GM18505 (cell line): ENCODE data around the gene SFMBT2.
"Not testable (repeated sequence)": the region's sequence is repeated elsewhere in the genome, so short reads cannot be mapped to it uniquely, and the experiment has no call there.

ENCODE experiments used
- ATAC-seq: cut with Tn5 transposase; IDR thresholded peaks from one replicate; pipeline ENCODE4 v1.9.1; 2021; ENCODE audit not compliant: unreplicated experiment
- POLR2A ChIP-seq: IDR thresholded peaks from 4 replicates; pipeline ENCODE4 v1.6.1; 2011; ENCODE audit warnings: borderline replicate concordance; ENCODE audit not compliant: insufficient read depth, insufficient read length; ENCODE audit errors: extremely low read depth

SFMBT2 gene

DNA sequence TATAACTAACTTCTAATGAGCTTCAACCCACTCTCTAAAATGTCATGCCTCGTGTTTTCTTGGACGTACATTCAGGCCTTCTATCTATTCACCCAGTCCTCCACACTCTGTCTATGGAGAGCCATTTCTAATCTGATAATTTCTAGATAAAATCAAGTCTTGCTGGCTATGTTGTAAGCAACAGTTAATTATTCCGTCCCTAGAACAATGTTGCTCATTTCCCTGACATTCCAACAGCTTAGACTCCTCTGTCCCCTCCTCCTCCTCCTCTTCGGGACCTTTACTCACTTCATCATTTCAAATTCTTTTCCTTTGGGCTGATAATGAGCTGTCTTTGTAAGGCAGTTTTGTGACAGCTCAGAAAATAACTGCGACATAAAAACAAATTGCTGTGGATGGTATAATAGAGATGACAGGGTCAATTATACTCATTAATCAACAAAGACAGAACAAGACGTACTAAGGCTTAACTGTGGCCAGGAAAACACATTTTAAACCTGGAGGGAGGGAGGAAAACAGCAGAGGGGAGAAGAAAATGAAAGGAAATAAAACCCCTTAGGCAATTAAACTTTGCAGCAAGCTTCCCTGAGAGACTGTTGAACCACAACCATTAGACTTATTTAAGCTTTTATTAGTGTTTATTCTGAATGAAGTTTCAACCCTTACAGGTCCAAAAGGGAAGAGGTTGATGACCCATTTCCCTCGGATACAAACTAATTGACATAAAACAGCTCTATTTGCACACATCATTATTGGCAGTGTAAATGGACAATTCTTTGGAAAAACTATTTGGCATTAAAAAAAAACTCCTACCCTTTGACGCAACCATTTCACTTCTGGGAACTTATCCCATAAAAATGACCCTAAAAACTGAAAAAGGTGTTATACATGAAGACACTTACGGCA, 179.1 kb downstream of the SFMBT2 start:
- ATAC-seq = no peak
- no peak for TF ChIP-seq POLR2A

DNA sequence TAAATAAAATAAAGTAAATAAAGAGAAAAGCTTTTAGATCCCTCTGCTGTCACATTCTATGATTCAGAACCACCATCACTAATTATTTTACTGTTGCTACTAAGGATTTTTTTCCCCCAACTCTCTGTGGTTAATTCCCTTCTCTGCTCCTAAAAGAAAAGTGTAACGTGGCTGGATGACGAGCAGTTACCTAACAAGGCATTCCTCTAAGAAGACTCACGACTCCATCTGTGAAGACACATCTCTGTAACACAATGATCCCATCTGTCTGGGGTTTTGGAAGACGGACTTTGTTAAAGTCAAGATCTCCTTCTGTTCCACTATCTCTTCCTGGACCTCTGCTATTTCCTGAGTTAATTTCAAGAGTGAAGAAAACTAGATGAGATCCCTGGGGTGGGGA, 179.9 kb downstream of the SFMBT2 start:
- TF ChIP-seq POLR2A = no peak
- ATAC-seq = no peak

DNA sequence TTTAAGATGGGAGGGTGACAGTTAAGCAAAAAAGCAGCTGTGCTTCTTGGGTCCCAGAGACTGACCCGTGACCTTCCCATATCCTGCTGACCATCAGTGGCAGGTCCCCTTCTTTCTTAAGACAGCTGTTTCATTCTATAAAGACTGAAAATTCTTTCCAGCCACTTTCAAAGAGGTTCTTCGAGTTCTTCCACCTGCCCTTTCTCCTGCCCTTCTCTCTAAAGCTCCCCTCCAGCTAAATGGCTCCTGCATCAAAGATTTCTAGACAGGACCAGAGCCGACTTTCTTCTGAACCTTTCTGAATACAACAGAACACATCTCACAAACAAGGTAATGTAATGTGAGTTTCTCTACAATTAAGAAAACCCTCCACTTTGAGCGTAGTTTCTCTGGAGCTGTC, 180.8 kb downstream of the SFMBT2 start:
- no peak for TF ChIP-seq POLR2A
- ATAC-seq = no peak

DNA sequence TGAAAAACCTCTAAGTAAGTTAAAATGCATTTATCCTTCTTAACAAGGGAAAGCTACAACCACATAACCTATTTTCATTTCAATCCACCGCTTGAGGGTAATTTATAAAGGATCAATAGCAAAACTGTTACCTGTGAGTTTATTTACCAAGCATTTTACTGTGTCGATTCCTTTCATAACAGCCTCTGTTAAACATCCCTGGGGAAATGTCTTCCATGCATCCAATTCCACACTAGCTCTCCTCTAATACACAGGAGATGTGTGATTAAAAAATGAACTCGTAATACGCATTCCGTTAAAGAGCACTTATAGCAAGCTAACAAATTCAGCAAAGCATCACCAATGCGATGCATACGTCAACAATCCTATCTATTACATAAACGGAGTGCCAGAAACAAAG, 185.7 kb downstream of the SFMBT2 start:
- no peak for ATAC-seq

DNA sequence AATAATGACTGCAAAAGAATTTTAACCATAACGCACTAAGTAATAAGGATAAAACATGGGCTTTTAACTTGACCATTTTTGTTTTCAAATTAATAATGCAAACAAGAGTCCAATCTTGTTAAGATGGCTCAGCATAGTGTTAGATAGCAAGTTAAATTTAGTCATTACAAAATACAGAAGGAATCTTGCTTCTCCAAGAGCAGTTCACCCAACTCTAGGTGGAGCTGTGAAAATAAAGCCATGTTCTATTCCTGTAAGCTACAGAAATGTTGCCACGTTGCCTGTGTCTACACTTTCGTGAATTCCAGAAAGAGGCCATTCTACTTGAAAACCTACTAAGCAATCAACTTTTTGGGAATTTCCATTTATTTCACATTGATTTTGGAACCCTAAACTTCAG, 191.9 kb downstream of the SFMBT2 start:
- TF ChIP-seq POLR2A = no peak
- no peak for ATAC-seq

More for the DNA sequence above, 185.7 kb downstream of the SFMBT2 start:
- no peak for TF ChIP-seq POLR2A

DNA sequence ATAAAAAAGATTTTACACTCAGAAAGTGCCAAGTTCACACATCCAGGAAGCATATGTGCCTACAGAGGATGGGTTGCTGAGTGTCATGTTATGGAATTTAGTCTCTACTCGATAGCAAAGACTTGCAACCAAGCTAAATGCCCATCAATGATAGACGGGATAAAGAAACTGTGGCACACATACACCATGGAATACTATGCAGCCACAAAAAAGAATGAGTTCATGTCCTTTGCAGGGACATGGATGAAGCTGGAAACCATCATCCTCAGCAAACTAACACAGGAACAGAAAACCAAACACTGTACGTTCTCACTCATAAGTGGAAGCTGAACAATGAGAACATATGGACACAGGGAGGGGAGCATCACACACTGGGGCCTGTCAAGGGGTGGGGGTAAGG, 198.1 kb downstream of the SFMBT2 start:
- not testable (repeated sequence) for ATAC-seq

DNA sequence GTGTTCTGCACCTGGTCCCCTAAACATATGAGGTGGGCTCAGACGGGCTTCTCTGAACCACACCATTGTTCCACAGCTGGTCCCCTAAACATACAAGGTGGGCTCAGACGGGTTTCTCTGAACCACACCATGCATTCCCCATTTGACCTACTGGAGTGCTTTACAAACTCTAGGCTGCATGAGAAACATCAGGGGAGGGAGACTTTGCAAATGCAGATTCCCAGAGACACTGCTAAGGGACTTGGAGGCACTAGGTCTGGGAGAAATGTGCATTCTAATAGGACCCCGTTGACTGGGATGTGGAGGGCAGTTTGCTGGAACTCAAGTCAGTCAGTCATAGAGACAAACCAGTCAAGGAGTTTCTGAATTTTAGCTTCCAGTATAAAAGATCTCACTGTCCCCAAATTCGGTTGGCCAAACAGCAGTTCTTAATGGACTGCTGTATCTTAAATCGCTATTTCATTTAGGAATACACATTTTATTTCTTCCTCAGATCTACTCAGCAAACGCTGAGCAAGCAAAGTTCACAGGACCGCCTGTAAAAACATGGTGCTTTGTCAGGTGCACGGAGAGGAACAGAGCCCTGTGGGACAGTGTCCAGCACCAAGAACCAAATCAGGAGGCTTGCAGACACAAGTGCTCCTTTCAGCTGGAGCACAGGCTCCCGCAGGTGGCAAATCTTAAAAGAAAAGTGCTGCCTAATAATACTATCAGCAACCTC, 198.8 kb downstream of the SFMBT2 start:
- no peak for ATAC-seq
- no peak for TF ChIP-seq POLR2A

GRCh38 chr10:7210516-7210915, 200.3 kb downstream of the SFMBT2 start:
- ATAC-seq = no peak
- TF ChIP-seq POLR2A = no peak

GRCh38 chr10:7209458-7209857, 201.4 kb downstream of the SFMBT2 start:
- no peak for TF ChIP-seq POLR2A
- ATAC-seq = no peak

- ATAC-seq = no peak
- no peak for TF ChIP-seq POLR2A
These were observed 204.3 kb downstream of the SFMBT2 start for GRCh38 chr10:7206412-7207100.

DNA sequence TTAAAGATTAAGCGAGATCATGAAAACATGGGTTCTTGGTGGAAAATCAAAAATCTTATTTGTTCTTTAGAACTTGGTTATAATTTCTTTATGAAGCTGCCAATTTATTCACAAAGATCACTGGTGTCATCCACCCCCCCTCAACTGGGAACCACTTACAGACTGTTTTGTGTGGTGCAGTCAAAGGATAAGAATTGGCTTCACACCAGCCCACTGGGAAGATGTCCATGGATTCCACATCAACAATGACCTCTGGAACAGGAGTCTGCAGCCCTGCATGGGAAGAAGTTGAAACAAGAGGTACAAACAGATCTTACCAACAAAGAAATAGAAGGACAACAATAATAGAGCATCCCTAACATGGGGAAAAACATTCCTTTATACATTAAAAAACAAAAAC, 205.2 kb downstream of the SFMBT2 start:
- ATAC-seq = no peak
- no peak for TF ChIP-seq POLR2A

DNA sequence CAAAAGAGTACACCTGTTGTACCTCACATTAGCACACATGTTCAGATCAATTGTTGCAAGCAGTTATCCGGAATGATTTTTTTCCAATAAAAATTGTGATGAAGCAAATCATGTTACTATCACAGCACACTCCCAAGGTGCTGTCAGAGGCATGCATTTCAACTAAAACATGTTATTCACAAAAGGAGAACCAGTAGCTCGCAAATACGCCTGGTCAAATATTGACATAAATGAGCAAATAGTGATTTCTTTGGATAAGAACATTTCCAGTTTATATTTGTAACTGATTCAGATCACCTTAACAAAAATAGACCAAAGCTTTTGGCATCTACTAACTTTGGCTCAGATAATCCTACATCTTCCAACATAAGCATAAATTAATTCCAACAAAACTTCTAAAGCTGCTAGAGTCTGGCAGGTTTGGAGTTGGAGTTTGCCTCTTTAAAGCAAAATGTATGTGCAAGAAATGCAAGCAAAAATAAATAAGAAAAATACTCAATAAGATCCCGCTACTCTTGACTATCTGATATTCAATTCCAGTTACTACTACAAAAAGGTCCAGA, 208.0 kb downstream of the SFMBT2 start:
- no peak for ATAC-seq

GRCh38 chr10:7199152-7199760, 211.6 kb downstream of the SFMBT2 start:
- no peak for ATAC-seq
- TF ChIP-seq POLR2A = no peak

More for the DNA sequence above, 208.0 kb downstream of the SFMBT2 start:
- TF ChIP-seq POLR2A = no peak

GRCh38 chr10:7196284-7196683, 214.6 kb downstream of the SFMBT2 start:
- no peak for ATAC-seq
- no peak for TF ChIP-seq POLR2A

- ATAC-seq = no peak
- TF ChIP-seq POLR2A = no peak
These were observed 215.7 kb downstream of the SFMBT2 start for GRCh38 chr10:7195118-7195517.
